Measurements from ENCODE around the gene TBC1D9.

DNA sequence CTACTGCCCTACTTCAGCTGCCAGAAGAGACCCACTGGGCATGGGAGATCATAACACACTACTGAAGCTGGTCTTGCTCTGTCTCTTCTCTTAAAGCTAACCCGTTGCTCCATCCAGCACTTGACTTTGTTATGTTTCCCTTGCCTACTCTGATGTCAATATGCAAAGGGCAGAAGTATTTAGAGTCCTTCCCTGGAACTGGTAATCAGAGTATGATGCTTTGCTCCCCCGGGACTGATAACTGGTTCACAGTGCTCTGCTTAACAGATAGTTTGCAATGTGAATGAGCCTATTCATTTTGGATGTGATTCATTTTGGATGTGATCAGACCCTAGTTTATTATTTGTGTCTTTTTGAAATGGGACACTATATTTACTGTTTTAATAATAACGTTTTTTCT is 175.1 kb downstream of the TBC1D9 start:
- TF ChIP-seq POLR2AphosphoS5 (IDR thresholded peaks at IDR 0.05; ENCODE audit: low read length) = no peak
- TF ChIP-seq, protein P1, sequence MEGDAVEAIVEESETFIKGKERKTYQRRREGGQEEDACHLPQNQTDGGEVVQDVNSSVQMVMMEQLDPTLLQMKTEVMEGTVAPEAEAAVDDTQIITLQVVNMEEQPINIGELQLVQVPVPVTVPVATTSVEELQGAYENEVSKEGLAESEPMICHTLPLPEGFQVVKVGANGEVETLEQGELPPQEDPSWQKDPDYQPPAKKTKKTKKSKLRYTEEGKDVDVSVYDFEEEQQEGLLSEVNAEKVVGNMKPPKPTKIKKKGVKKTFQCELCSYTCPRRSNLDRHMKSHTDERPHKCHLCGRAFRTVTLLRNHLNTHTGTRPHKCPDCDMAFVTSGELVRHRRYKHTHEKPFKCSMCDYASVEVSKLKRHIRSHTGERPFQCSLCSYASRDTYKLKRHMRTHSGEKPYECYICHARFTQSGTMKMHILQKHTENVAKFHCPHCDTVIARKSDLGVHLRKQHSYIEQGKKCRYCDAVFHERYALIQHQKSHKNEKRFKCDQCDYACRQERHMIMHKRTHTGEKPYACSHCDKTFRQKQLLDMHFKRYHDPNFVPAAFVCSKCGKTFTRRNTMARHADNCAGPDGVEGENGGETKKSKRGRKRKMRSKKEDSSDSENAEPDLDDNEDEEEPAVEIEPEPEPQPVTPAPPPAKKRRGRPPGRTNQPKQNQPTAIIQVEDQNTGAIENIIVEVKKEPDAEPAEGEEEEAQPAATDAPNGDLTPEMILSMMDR (IDR thresholded peaks at IDR 0.05 in 2 of 3, conservative IDR thresholded peaks at IDR 0.05 in 1 of 3; ENCODE audit: control insufficient read depth in 2 of 3, extremely low read depth in 1 of 3, insufficient read depth in 1 of 3, low read depth in 3 of 3, low read length in 3 of 3) = no peak
- no peak for TF ChIP-seq TBL1XR1 (IDR thresholded peaks at IDR 0.05; ENCODE audit: low read depth, low read length)
- TF ChIP-seq CHD2 (IDR thresholded peaks at IDR 0.05; ENCODE audit: borderline replicate concordance, low read depth, low read length) = no peak
- no peak for TF ChIP-seq CREB1 (IDR thresholded peaks at IDR 0.05; ENCODE audit: low read depth)
- no peak for TF ChIP-seq E2F4 (IDR thresholded peaks at IDR 0.05; ENCODE audit: low read depth, low read length)
- TF ChIP-seq, protein P2, sequence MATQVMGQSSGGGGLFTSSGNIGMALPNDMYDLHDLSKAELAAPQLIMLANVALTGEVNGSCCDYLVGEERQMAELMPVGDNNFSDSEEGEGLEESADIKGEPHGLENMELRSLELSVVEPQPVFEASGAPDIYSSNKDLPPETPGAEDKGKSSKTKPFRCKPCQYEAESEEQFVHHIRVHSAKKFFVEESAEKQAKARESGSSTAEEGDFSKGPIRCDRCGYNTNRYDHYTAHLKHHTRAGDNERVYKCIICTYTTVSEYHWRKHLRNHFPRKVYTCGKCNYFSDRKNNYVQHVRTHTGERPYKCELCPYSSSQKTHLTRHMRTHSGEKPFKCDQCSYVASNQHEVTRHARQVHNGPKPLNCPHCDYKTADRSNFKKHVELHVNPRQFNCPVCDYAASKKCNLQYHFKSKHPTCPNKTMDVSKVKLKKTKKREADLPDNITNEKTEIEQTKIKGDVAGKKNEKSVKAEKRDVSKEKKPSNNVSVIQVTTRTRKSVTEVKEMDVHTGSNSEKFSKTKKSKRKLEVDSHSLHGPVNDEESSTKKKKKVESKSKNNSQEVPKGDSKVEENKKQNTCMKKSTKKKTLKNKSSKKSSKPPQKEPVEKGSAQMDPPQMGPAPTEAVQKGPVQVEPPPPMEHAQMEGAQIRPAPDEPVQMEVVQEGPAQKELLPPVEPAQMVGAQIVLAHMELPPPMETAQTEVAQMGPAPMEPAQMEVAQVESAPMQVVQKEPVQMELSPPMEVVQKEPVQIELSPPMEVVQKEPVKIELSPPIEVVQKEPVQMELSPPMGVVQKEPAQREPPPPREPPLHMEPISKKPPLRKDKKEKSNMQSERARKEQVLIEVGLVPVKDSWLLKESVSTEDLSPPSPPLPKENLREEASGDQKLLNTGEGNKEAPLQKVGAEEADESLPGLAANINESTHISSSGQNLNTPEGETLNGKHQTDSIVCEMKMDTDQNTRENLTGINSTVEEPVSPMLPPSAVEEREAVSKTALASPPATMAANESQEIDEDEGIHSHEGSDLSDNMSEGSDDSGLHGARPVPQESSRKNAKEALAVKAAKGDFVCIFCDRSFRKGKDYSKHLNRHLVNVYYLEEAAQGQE (IDR thresholded peaks at IDR 0.05; ENCODE audit: low read depth, low read length) = no peak
- TF ChIP-seq NR2C2 (IDR thresholded peaks at IDR 0.05; ENCODE audit: borderline replicate concordance, control insufficient read depth, insufficient read length, low read depth) = no peak
- TF ChIP-seq RCOR1 (conservative IDR thresholded peaks at IDR 0.05; ENCODE audit: low read depth, low read length) = no peak
- TF ChIP-seq ATF3 (IDR thresholded peaks at IDR 0.05; ENCODE audit: borderline replicate concordance, extremely low read depth, low read depth, low read length) = no peak
- TF ChIP-seq EZH2 (IDR thresholded peaks at IDR 0.05; ENCODE audit: borderline replicate concordance, control insufficient read depth, low read depth, low read length) = no peak
- TF ChIP-seq, protein P3, sequence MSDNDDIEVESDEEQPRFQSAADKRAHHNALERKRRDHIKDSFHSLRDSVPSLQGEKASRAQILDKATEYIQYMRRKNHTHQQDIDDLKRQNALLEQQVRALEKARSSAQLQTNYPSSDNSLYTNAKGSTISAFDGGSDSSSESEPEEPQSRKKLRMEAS (IDR thresholded peaks at IDR 0.05; ENCODE audit: low read depth, low read length) = no peak
- TF ChIP-seq SP1 (IDR thresholded peaks at IDR 0.05; ENCODE audit: low read depth, low read length) = no peak
- TF ChIP-seq, protein P4, sequence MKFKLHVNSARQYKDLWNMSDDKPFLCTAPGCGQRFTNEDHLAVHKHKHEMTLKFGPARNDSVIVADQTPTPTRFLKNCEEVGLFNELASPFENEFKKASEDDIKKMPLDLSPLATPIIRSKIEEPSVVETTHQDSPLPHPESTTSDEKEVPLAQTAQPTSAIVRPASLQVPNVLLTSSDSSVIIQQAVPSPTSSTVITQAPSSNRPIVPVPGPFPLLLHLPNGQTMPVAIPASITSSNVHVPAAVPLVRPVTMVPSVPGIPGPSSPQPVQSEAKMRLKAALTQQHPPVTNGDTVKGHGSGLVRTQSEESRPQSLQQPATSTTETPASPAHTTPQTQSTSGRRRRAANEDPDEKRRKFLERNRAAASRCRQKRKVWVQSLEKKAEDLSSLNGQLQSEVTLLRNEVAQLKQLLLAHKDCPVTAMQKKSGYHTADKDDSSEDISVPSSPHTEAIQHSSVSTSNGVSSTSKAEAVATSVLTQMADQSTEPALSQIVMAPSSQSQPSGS (IDR thresholded peaks at IDR 0.05; ENCODE audit: low read length) = no peak
